Mesenchymal stem cell (in vitro differentiated cells and primary cell): Measurements from ENCODE around the gene SDK2.

ENCODE experiments used
- DNase-seq: peaks from one replicate; pipeline ENCODE4 v3.0.0-alpha.2; 2013
- H2AFZ ChIP-seq: one replicate; pipeline ENCODE4 v1.6.1; 2013; ENCODE audit warnings: low read depth, mild to moderate bottlenecking, control low read depth, inconsistent platforms, low read length, moderate library complexity
- H2AK5ac ChIP-seq: 2 replicates; pipeline ENCODE4 v1.6.1; 2013; ENCODE audit warnings: low read length, moderate library complexity, mild to moderate bottlenecking, inconsistent platforms; ENCODE audit not compliant: severe bottlenecking
- H2BK120ac ChIP-seq: one replicate; pipeline ENCODE4 v1.6.1; 2013; ENCODE audit warnings: low read depth, mild to moderate bottlenecking, inconsistent platforms, low read length, moderate library complexity
- H2BK12ac ChIP-seq, 2 experiments: one replicate each; pipeline ENCODE4 v1.6.1; 2013; ENCODE audit warnings: inconsistent platforms in 2 of 2, low read length in 2 of 2, mild to moderate bottlenecking in 2 of 2, moderate library complexity in 2 of 2, control low read depth in 1 of 2
- H2BK15ac ChIP-seq: one replicate; pipeline ENCODE4 v1.6.1; 2013; ENCODE audit warnings: mild to moderate bottlenecking, low read depth, inconsistent platforms; ENCODE audit not compliant: poor library complexity, severe bottlenecking
- H2BK5ac ChIP-seq: 2 replicates; pipeline ENCODE4 v1.6.1; 2013; ENCODE audit warnings: low read depth, mild to moderate bottlenecking, low read length, control low read depth, inconsistent platforms; ENCODE audit not compliant: poor library complexity, severe bottlenecking
- H3K14ac ChIP-seq, 2 experiments: one replicate each; pipeline ENCODE4 v1.6.1; 2013; ENCODE audit warnings: inconsistent platforms in 2 of 2, low read length in 2 of 2, control low read depth in 1 of 2, mild to moderate bottlenecking in 1 of 2, moderate library complexity in 1 of 2
- H3K18ac ChIP-seq, 2 experiments: one replicate each; pipeline ENCODE4 v1.6.1; 2013; ENCODE audit warnings: inconsistent platforms in 2 of 2, low read length in 2 of 2, control low read depth in 1 of 2, low read depth in 1 of 2, mild to moderate bottlenecking in 1 of 2
- H3K23ac ChIP-seq, 2 experiments: one replicate each; pipeline ENCODE4 v1.6.1; 2013; ENCODE audit warnings: inconsistent platforms in 2 of 2, low read length in 2 of 2, mild to moderate bottlenecking in 2 of 2, moderate library complexity in 2 of 2, control low read depth in 1 of 2
- H3K27ac ChIP-seq: 2 replicates; pipeline ENCODE4 v1.5.1; 2013; ENCODE audit warnings: mild to moderate bottlenecking, moderate library complexity, low read length, control low read depth, inconsistent platforms; ENCODE audit not compliant: poor library complexity, severe bottlenecking
- H3K27me3 ChIP-seq, 2 experiments: 2 replicates each; pipeline versions ENCODE4 v1.6.1 to v1.7.0; 2013; ENCODE audit warnings: low read length in 2 of 2, mild to moderate bottlenecking in 2 of 2, moderate library complexity in 2 of 2, control low read depth in 1 of 2, inconsistent platforms in 1 of 2; ENCODE audit not compliant: control insufficient read depth in 1 of 2, insufficient read depth in 1 of 2
- H3K36me3 ChIP-seq, 2 experiments: 2 replicates each; pipeline versions ENCODE4 v1.6.1 to v1.7.0; 2013; ENCODE audit warnings: low read length in 2 of 2, control low read depth in 1 of 2, inconsistent platforms in 1 of 2, low read depth in 1 of 2, mild to moderate bottlenecking in 1 of 2; ENCODE audit not compliant: insufficient read depth in 2 of 2, control insufficient read depth in 1 of 2
- H3K4ac ChIP-seq, 2 experiments: one replicate each; pipeline ENCODE4 v1.6.1; 2013; ENCODE audit warnings: inconsistent platforms in 2 of 2, low read length in 2 of 2, mild to moderate bottlenecking in 2 of 2, moderate library complexity in 2 of 2, control low read depth in 1 of 2, low read depth in 1 of 2
- H3K4me1 ChIP-seq: 2 replicates; pipeline ENCODE4 v1.6.1; 2013; ENCODE audit warnings: low read depth, low read length, control low read depth; ENCODE audit not compliant: control insufficient read depth, insufficient read depth
- H3K4me2 ChIP-seq: 2 replicates; pipeline ENCODE4 v1.6.1; 2013; ENCODE audit warnings: low read length, mild to moderate bottlenecking, inconsistent platforms; ENCODE audit not compliant: poor library complexity, severe bottlenecking
- H3K4me3 ChIP-seq, 2 experiments: 2 replicates each; pipeline versions ENCODE4 v1.5.1 to v1.7.0; 2013; ENCODE audit warnings: low read length in 2 of 2, mild to moderate bottlenecking in 2 of 2, control low read depth in 1 of 2, low read depth in 1 of 2; ENCODE audit not compliant: insufficient read depth in 1 of 2
- H3K79me1 ChIP-seq: replicated peaks from 2 replicates; pipeline ENCODE4 v1.6.1; 2013; ENCODE audit warnings: mild to moderate bottlenecking, control low read depth, low read length, inconsistent platforms; ENCODE audit not compliant: poor library complexity, severe bottlenecking
- H3K9ac ChIP-seq: 2 replicates; pipeline ENCODE4 v1.7.0; 2013; ENCODE audit warnings: mild to moderate bottlenecking, low read length, moderate library complexity
- H3K9me3 ChIP-seq: 2 replicates; pipeline ENCODE4 v1.7.0; 2013; ENCODE audit warnings: mild to moderate bottlenecking, low read length; ENCODE audit not compliant: control insufficient read depth
- H4K8ac ChIP-seq: one replicate; pipeline ENCODE4 v1.6.1; 2013; ENCODE audit warnings: inconsistent platforms, mild to moderate bottlenecking, low read length, moderate library complexity
- H4K91ac ChIP-seq: one replicate; pipeline ENCODE4 v1.6.1; 2013; ENCODE audit warnings: mild to moderate bottlenecking, low read length, inconsistent platforms
- WGBS: methylation state at CpG from one replicate; pipeline ENCODE4 v1.1.7; 2013; ENCODE audit warnings: mixed read lengths; 5-methylcytosine and 5-hydroxymethylcytosine counted together

The SDK2 gene

GRCh38 chr17:73494950-73495349, 149.3 kb downstream of the SDK2 start:
- H3K9ac ChIP-seq: no peak overlapping the region
- no peak overlapping the region for H4K91ac ChIP-seq
- no peak overlapping the region for H2BK12ac ChIP-seq
- H3K36me3 ChIP-seq: no peaks in the 10 kb centered on the region
- no peak overlapping the region for H2AFZ ChIP-seq
- H3K27me3 ChIP-seq: peaks cover 32 to 77% of the 10 kb centered on the region in 2 experiments
- DNase-seq: no peak
- H3K4ac ChIP-seq: no peak overlapping the region
- H3K4me3 ChIP-seq: no peak overlapping the region
- H3K4me2 ChIP-seq: no peak overlapping the region
- H3K14ac ChIP-seq: no peak overlapping the region
- no peak overlapping the region for H3K27ac ChIP-seq
- WGBS: 81% methylated on average over 5 of the region's 5 CpGs
- no peak overlapping the region for H4K8ac ChIP-seq
- H3K4me1 ChIP-seq: peaks cover 1% of the 10 kb centered on the region
- H2BK15ac ChIP-seq: no peak overlapping the region
- H2AK5ac ChIP-seq: no peak overlapping the region
- H2BK120ac ChIP-seq: no peak overlapping the region
- H3K18ac ChIP-seq: no peak overlapping the region
- H2BK5ac ChIP-seq: no peak overlapping the region
- H3K23ac ChIP-seq: no peak overlapping the region
- no peaks in the 10 kb centered on the region for H3K9me3 ChIP-seq
- H3K79me1 ChIP-seq: no peaks in the 10 kb centered on the region

GRCh38 chr17:73493956-73494926, 150.0 kb downstream of the SDK2 start:
- DNase-seq: no peak
- Histone ChIP-seq H2AK5ac (no peak overlapping the region), H3K4me2 (no peak overlapping the region), H3K4ac (no peak overlapping the region), H2BK120ac (no peak overlapping the region), H3K9ac (no peak overlapping the region), H3K23ac (peak overlapping the region in 1 of 2 experiments; percentile 29), H3K4me1 (peaks cover 1% of the 10 kb centered on the region), H2BK12ac (no peak overlapping the region), H4K91ac (no peak overlapping the region), H2AFZ (no peak overlapping the region), H3K27ac (no peak overlapping the region), H3K4me3 (no peak overlapping the region), H2BK5ac (no peak overlapping the region), H3K18ac (no peak overlapping the region), H3K14ac (no peak overlapping the region), H2BK15ac (no peak overlapping the region), H3K9me3 (no peaks in the 10 kb centered on the region), H4K8ac (no peak overlapping the region), H3K27me3 (peaks cover 32 to 73% of the 10 kb centered on the region in 2 experiments), H3K79me1 (no peaks in the 10 kb centered on the region), H3K36me3 (no peaks in the 10 kb centered on the region)
- WGBS: 78% methylated on average over 24 of the region's 24 CpGs

GRCh38 chr17:73492821-73493814, 151.1 kb downstream of the SDK2 start:
- Histone ChIP-seq H2BK15ac (no peak overlapping the region), H2BK120ac (no peak overlapping the region), H3K4me3 (no peak overlapping the region), H3K4me2 (no peak overlapping the region), H3K36me3 (no peaks in the 10 kb centered on the region), H2AK5ac (no peak overlapping the region), H4K91ac (no peak overlapping the region), H3K14ac (no peak overlapping the region), H3K27me3 (peaks cover 32 to 79% of the 10 kb centered on the region in 2 experiments), H2BK5ac (no peak overlapping the region), H2BK12ac (no peak overlapping the region), H3K9ac (no peak overlapping the region), H3K79me1 (no peaks in the 10 kb centered on the region), H3K23ac (no peak overlapping the region), H3K4me1 (peaks cover 1% of the 10 kb centered on the region), H2AFZ (no peak overlapping the region), H3K4ac (no peak overlapping the region), H4K8ac (no peak overlapping the region), H3K27ac (no peak overlapping the region), H3K18ac (no peak overlapping the region), H3K9me3 (no peaks in the 10 kb centered on the region)
- DNase-seq: no peak
- 15% methylated on average over 18 of the region's 22 CpGs for whole genome bisulfite sequencing
